H1 (cell line): ENCODE data around the gene CFAP61. TPM values are rescaled to one million over a fixed set of nuclear protein-coding genes. Genes with fewer than 3 reads are reported as not detected.

ENCODE experiments used
- CTCF ChIA-PET: fragments of 300-600 bp; sonication (Branson Sonifier 250); formaldehyde crosslinking; loops from one replicate; lab custom pipeline; 2021; ENCODE audit not compliant: partially characterized antibody; lab: Charles Lee
- POLR2A ChIA-PET: fragments of 300-600 bp; sonication (Branson Sonifier 250); formaldehyde crosslinking; loops from one replicate; lab custom pipeline; 2021; ENCODE audit warnings: inconsistent platforms; ENCODE audit not compliant: partially characterized antibody; lab: Charles Lee
- DNase-seq, 2 experiments: peaks; one replicate each; pipeline versions ENCODE4 v3.0.0 to v3.0.0-alpha.2; 2010 to 2022; ENCODE audit warnings: low spot score in 2 of 2, low read depth in 1 of 2, mixed read lengths in 1 of 2
- FAIRE-seq: peaks from 2 replicates; lab custom pipeline; 2011; peaks lifted over from hg19 to GRCh38; lab: Jason Lieb, UNC
- H2AFZ ChIP-seq: 2 replicates; pipeline ENCODE4 v1.8.1; 2012; ENCODE audit warnings: low read length, inconsistent platforms
- H2AK5ac ChIP-seq: 2 replicates; pipeline ENCODE4 v1.6.1; 2013; ENCODE audit warnings: low read depth, low read length
- H2BK120ac ChIP-seq: replicated peaks from 2 replicates; pipeline ENCODE3; 2013; ENCODE audit warnings: low read depth, low read length, inconsistent platforms
- H2BK12ac ChIP-seq: 2 replicates; pipeline ENCODE4 v1.6.1; 2013; ENCODE audit warnings: low read depth, low read length
- H2BK15ac ChIP-seq: 2 replicates; pipeline ENCODE4 v1.6.1; 2013; ENCODE audit warnings: low read length
- H2BK20ac ChIP-seq: 2 replicates; pipeline ENCODE4 v1.6.1; 2013; ENCODE audit warnings: low read length
- H2BK5ac ChIP-seq: 2 replicates; pipeline ENCODE4 v1.6.1; 2013; ENCODE audit warnings: low read depth, low read length
- H3K14ac ChIP-seq: 2 replicates; pipeline ENCODE4 v1.6.1; 2013; ENCODE audit warnings: inconsistent platforms; ENCODE audit not compliant: insufficient read length
- H3K18ac ChIP-seq: 2 replicates; pipeline ENCODE4 v1.6.1; 2013; ENCODE audit warnings: low read length; ENCODE audit errors: extremely low read depth
- H3K23ac ChIP-seq: 2 replicates; pipeline ENCODE4 v1.6.1; 2013; ENCODE audit warnings: inconsistent platforms; ENCODE audit not compliant: insufficient read length
- H3K23me2 ChIP-seq: 2 replicates; pipeline ENCODE4 v1.6.1; 2013; ENCODE audit warnings: low read depth, low read length
- H3K27ac ChIP-seq: 2 replicates; pipeline ENCODE4 v1.6.1; 2011; ENCODE audit warnings: low read depth, low read length, inconsistent platforms
- H3K27me3 ChIP-seq, 4 experiments: replicated peaks in 1 of 4; 1 replicate in 1 of 4; 2 replicates in 3 of 4; pipeline versions ENCODE4 v1.6.1 to v1.8.1; 2011 to 2013; ENCODE audit warnings: low read length in 3 of 4, mild to moderate bottlenecking in 3 of 4, inconsistent platforms in 2 of 4, mixed read lengths in 2 of 4, moderate library complexity in 1 of 4; ENCODE audit not compliant: control insufficient read depth in 3 of 4, insufficient read depth in 3 of 4; ENCODE audit errors: extremely low read depth in 1 of 4
- H3K36me3 ChIP-seq, 4 experiments: 2 replicates each; pipeline versions ENCODE4 v1.6.1 to v1.8.1; 2011 to 2013; ENCODE audit warnings: mild to moderate bottlenecking in 4 of 4, low read length in 3 of 4, moderate library complexity in 2 of 4, control low read depth in 1 of 4, inconsistent platforms in 1 of 4; ENCODE audit not compliant: insufficient read depth in 4 of 4, control insufficient read depth in 2 of 4
- H3K4ac ChIP-seq: replicated peaks from 2 replicates; pipeline ENCODE3; 2013; ENCODE audit warnings: low read length, low read depth, mixed read lengths, inconsistent platforms; ENCODE audit not compliant: insufficient read length
- H3K4me1 ChIP-seq, 4 experiments: replicated peaks in 1 of 4; 1 replicate in 1 of 4; 2 replicates in 3 of 4; pipeline versions ENCODE4 v1.6.1 to v1.8.1; 2011 to 2013; ENCODE audit warnings: low read length in 3 of 4, inconsistent platforms in 2 of 4, mixed read lengths in 1 of 4; ENCODE audit not compliant: insufficient read depth in 4 of 4, control insufficient read depth in 3 of 4
- H3K4me2 ChIP-seq, 2 experiments: 2 replicates each; pipeline versions ENCODE4 v1.6.1 to v1.8.1; 2011 to 2013; ENCODE audit warnings: low read depth in 2 of 2, low read length in 2 of 2, control low read depth in 1 of 2, inconsistent platforms in 1 of 2, mild to moderate bottlenecking in 1 of 2; ENCODE audit not compliant: insufficient read depth in 1 of 2
- H3K4me3 ChIP-seq, 4 experiments: fragments of 200-600, 300-600 bp in 1 of 4; sonication (generic), shearing (Covaris generic), sonication (Bioruptor Twin) in 1 of 4; 2 replicates each; pipeline versions ENCODE4 v1.5.1 to v1.8.1; 2011 to 2016; ENCODE audit warnings: low read length in 4 of 4, low read depth in 3 of 4, control low read depth in 2 of 4, inconsistent platforms in 2 of 4, mild to moderate bottlenecking in 2 of 4, mixed read lengths in 1 of 4, moderate library complexity in 1 of 4; ENCODE audit not compliant: insufficient read depth in 2 of 4; ENCODE audit errors: extremely low read depth in 1 of 4
- H3K56ac ChIP-seq: replicated peaks from 2 replicates; pipeline ENCODE3; 2013; ENCODE audit warnings: low read depth, mild to moderate bottlenecking, mixed read lengths, low read length, inconsistent platforms; ENCODE audit not compliant: insufficient read length
- H3K79me1 ChIP-seq: 2 replicates; pipeline ENCODE4 v1.6.1; 2013; ENCODE audit warnings: low read depth, low read length, control low read depth
- H3K79me2 ChIP-seq, 2 experiments: 2 replicates each; pipeline versions ENCODE4 v1.6.1 to v1.8.1; 2012 to 2013; ENCODE audit warnings: low read length in 2 of 2, mild to moderate bottlenecking in 2 of 2, inconsistent platforms in 1 of 2; ENCODE audit not compliant: insufficient read depth in 2 of 2, control insufficient read depth in 1 of 2
- H3K9ac ChIP-seq, 4 experiments: replicated peaks in 1 of 4; 1 replicate in 1 of 4; 2 replicates in 3 of 4; pipeline versions ENCODE4 v1.6.1 to v1.8.1; 2011 to 2013; ENCODE audit warnings: low read depth in 3 of 4, low read length in 3 of 4, control low read depth in 2 of 4, mild to moderate bottlenecking in 2 of 4, moderate library complexity in 2 of 4, inconsistent platforms in 1 of 4; ENCODE audit errors: extremely low read depth in 1 of 4
- H3K9me3 ChIP-seq, 2 experiments: 2 replicates each; pipeline versions ENCODE4 v1.6.1 to v1.8.1; 2012 to 2013; ENCODE audit warnings: mild to moderate bottlenecking in 2 of 2, moderate library complexity in 2 of 2, control low read depth in 1 of 2, inconsistent platforms in 1 of 2, low read depth in 1 of 2, low read length in 1 of 2, mixed read lengths in 1 of 2; ENCODE audit not compliant: insufficient read depth in 2 of 2
- H4K20me1 ChIP-seq, 2 experiments: replicated peaks in 1 of 2; 2 replicates each; pipeline versions ENCODE3 to v1.8.1; 2011 to 2013; ENCODE audit warnings: inconsistent platforms in 2 of 2, low read length in 2 of 2, mild to moderate bottlenecking in 1 of 2; ENCODE audit not compliant: insufficient read depth in 2 of 2, control insufficient read depth in 1 of 2
- H4K5ac ChIP-seq: 2 replicates; pipeline ENCODE4 v1.6.1; 2013; ENCODE audit warnings: low read length, low read depth, mixed read lengths, inconsistent platforms; ENCODE audit not compliant: insufficient read length
- H4K8ac ChIP-seq: 2 replicates; pipeline ENCODE4 v1.8.0; 2013; ENCODE audit warnings: mild to moderate bottlenecking, moderate library complexity, low read length, inconsistent platforms; ENCODE audit not compliant: insufficient read depth; ENCODE audit errors: extremely low read depth
- H4K91ac ChIP-seq: replicated peaks from 2 replicates; pipeline ENCODE3; 2013; ENCODE audit warnings: low read length, mixed read lengths, inconsistent platforms; ENCODE audit not compliant: insufficient read length
- BRCA1 ChIP-seq: IDR thresholded peaks from 2 replicates; pipeline ENCODE4 v1.6.1; 2012; ENCODE audit warnings: low read depth, low read length, improper control_type of control experiment
- CEBPB ChIP-seq: IDR thresholded peaks from 2 replicates; pipeline ENCODE4 v1.6.1; 2012; ENCODE audit warnings: low read depth, low read length
- EGR1 ChIP-seq: IDR thresholded peaks from 2 replicates; pipeline ENCODE4 v1.6.1; 2011; ENCODE audit warnings: low read depth, low read length, borderline replicate concordance
- GABPA ChIP-seq: IDR thresholded peaks from 2 replicates; pipeline ENCODE4 v1.6.1; 2011; ENCODE audit warnings: mild to moderate bottlenecking, low read length, moderate library complexity, borderline replicate concordance; ENCODE audit not compliant: insufficient read depth
- HDAC2 ChIP-seq, 2 experiments: fragments of 300-600 bp in 1 of 2; sonication (generic) in 1 of 2; IDR thresholded peaks; 2 replicates each; pipeline ENCODE4 v1.6.1; 2011 to 2012; ENCODE audit warnings: low read depth in 2 of 2, low read length in 2 of 2, mild to moderate bottlenecking in 2 of 2, moderate library complexity in 2 of 2, borderline replicate concordance in 1 of 2, inconsistent platforms in 1 of 2
- POU5F1 ChIP-seq: IDR thresholded peaks from 2 replicates; pipeline ENCODE4 v1.6.1; 2011; ENCODE audit warnings: low read depth, mild to moderate bottlenecking, low read length, moderate library complexity
- RNF2 ChIP-seq: fragments of 200-900, 300-1000 bp; sonication (generic); IDR thresholded peaks from 2 replicates; pipeline ENCODE4 v1.7.1; 2016; ENCODE audit warnings: borderline replicate concordance, low read depth, mild to moderate bottlenecking, antibody characterized with exemption, low read length; ENCODE audit not compliant: poor library complexity, severe bottlenecking; ENCODE audit errors: missing control alignments
- SP4 ChIP-seq: IDR thresholded peaks from 2 replicates; pipeline ENCODE4 v1.6.1; 2012; ENCODE audit warnings: low read length, inconsistent platforms
- SUZ12 ChIP-seq: fragments of 200-600 bp; sonication (generic); IDR thresholded peaks from 2 replicates; pipeline ENCODE4 v1.6.1; 2012; ENCODE audit warnings: mild to moderate bottlenecking, inconsistent platforms, low read length, moderate library complexity, mixed read lengths
- TAF1 ChIP-seq: IDR thresholded peaks from 2 replicates; pipeline ENCODE4 v1.6.1; 2011; ENCODE audit warnings: mild to moderate bottlenecking, low read depth, low read length
- TBP ChIP-seq: IDR thresholded peaks from 2 replicates; pipeline ENCODE4 v1.6.1; 2011; ENCODE audit warnings: low read depth, low read length, improper control_type of control experiment
- WGBS, 2 experiments: shearing (Covaris generic) in 1 of 2; methylation state at CpG; one replicate each; pipeline versions ENCODE4 v1.1.6 to v1.1.7; 2013 to 2015; ENCODE audit warnings: low lambda C conversion rate in 2 of 2, mixed read lengths in 2 of 2, inconsistent platforms in 1 of 2, low coverage in 1 of 2, missing lambda C conversion rate in 1 of 2; ENCODE audit not compliant: insufficient replicate concordance in 2 of 2, insufficient coverage in 1 of 2, insufficient read length in 1 of 2; ENCODE audit errors: extremely low coverage in 1 of 2, missing lambda C conversion rate in 1 of 2; 5-methylcytosine and 5-hydroxymethylcytosine counted together
- polyA plus RNA-seq, 7 experiments: library from polyadenylated mRNA; depleted of rRNA in 3 of 7; stranded (reverse) in 5 of 7; unstranded in 2 of 7; fragments of >200 nt in 5 of 7; fragments of 200-250 nt in 2 of 7; gene quantifications; 1 replicate in 5 of 7; 2 replicates in 1 of 7; 4 replicates in 1 of 7; pipeline versions ENCODE4 v1.2.1 to v1.2.3, GENCODE V29; 2011 to 2013; ENCODE audit warnings: missing spikeins in 2 of 7, mixed read lengths in 2 of 7
- total RNA-seq: library from RNA; stranded (reverse); fragmentation: NEBNext Ultra II Directional; extraction: Animal tissue kit (Norgen Biotek cat#: 25700); gene quantifications from 2 replicates; pipeline ENCODE4 v1.2.1, GENCODE V29; 2021
- TF ChIP-seq, protein P1 (sequence below), 3 experiments: IDR thresholded peaks; 1 replicate in 2 of 3; 2 replicates in 1 of 3; pipeline versions ENCODE4 v1.5.1 to v1.6.1; 2011; ENCODE audit warnings: low read length in 3 of 3, mild to moderate bottlenecking in 3 of 3, inconsistent platforms in 2 of 3, low read depth in 1 of 3, moderate library complexity in 1 of 3; ENCODE audit not compliant: insufficient read depth in 1 of 3; ENCODE audit errors: control extremely low read depth in 1 of 3

Gene CFAP61
- total and polyA plus RNA-seq, 2 of the 8 experiments (the other 6 are each of a cell fraction or from before 2014, with no cell fraction given): 0.29 to 0.61 TPM

GRCh38 chr20:20160520-20160919 lies 108.2 kb downstream of the CFAP61 start:
- H3K79me1 ChIP-seq: no peaks in the 10 kb centered on the region
- no peaks in the 10 kb centered on the region for H3K27me3 ChIP-seq
- FAIRE-seq: no peak
- no peak overlapping the region for H2AFZ ChIP-seq
- H4K5ac ChIP-seq: no peak overlapping the region
- H2BK12ac ChIP-seq: no peak overlapping the region
- no peak for DNase-seq
- H3K9me3 ChIP-seq: no peaks in the 10 kb centered on the region
- no peak overlapping the region for H2BK120ac ChIP-seq
- H2BK15ac ChIP-seq: no peak overlapping the region
- no peak overlapping the region for H3K4ac ChIP-seq
- H3K23me2 ChIP-seq: no peaks in the 10 kb centered on the region
- no peak overlapping the region for H2AK5ac ChIP-seq
- H3K4me2 ChIP-seq: no peak overlapping the region
- H2BK5ac ChIP-seq: no peak overlapping the region
- H3K4me1 ChIP-seq: no peaks in the 10 kb centered on the region
- H4K8ac ChIP-seq: no peak overlapping the region
- no peak overlapping the region for H3K23ac ChIP-seq
- no peak overlapping the region for H3K27ac ChIP-seq
- H3K4me3 ChIP-seq: no peak overlapping the region
- CTCF ChIA-PET: interaction anchor here (0.5 to 1.1 kb wide), 3 partner anchors 23 to 89 kb away, joined by 3 read pairs; no protein-coding TSS in a partner anchor
- H3K14ac ChIP-seq: no peak overlapping the region
- WGBS, 2 experiments: 30% methylated on average over 2 of the region's 2 CpGs; no CpG with 5 or more reads in 1 of the 2 experiments
- H3K9ac ChIP-seq: no peak overlapping the region
- no peak overlapping the region for H4K91ac ChIP-seq
- no peaks in the 10 kb centered on the region for H3K36me3 ChIP-seq
- H3K18ac ChIP-seq: no peak overlapping the region
- POLR2A ChIA-PET: no interaction called here
- no peaks in the 10 kb centered on the region for H4K20me1 ChIP-seq
- no peak overlapping the region for H2BK20ac ChIP-seq
- no peaks in the 10 kb centered on the region for H3K79me2 ChIP-seq
- H3K56ac ChIP-seq: no peak overlapping the region
- no peak for TF ChIP-seq CEBPB
- TF ChIP-seq BRCA1: no peak
- TF ChIP-seq SP4: no peak
- TF ChIP-seq TBP: no peak
- TF ChIP-seq, protein P1, sequence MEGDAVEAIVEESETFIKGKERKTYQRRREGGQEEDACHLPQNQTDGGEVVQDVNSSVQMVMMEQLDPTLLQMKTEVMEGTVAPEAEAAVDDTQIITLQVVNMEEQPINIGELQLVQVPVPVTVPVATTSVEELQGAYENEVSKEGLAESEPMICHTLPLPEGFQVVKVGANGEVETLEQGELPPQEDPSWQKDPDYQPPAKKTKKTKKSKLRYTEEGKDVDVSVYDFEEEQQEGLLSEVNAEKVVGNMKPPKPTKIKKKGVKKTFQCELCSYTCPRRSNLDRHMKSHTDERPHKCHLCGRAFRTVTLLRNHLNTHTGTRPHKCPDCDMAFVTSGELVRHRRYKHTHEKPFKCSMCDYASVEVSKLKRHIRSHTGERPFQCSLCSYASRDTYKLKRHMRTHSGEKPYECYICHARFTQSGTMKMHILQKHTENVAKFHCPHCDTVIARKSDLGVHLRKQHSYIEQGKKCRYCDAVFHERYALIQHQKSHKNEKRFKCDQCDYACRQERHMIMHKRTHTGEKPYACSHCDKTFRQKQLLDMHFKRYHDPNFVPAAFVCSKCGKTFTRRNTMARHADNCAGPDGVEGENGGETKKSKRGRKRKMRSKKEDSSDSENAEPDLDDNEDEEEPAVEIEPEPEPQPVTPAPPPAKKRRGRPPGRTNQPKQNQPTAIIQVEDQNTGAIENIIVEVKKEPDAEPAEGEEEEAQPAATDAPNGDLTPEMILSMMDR (IDR thresholded peaks at IDR 0.05; ENCODE audit: control extremely low read depth in 1 of 3, insufficient read depth in 1 of 3, low read depth in 1 of 3, low read length in 3 of 3): no peak
- TF ChIP-seq POU5F1: no peak
- no peak for TF ChIP-seq HDAC2 (IDR thresholded peaks at IDR 0.05; ENCODE audit: borderline replicate concordance in 1 of 2, low read depth in 2 of 2, low read length in 2 of 2)
- no peak for TF ChIP-seq SUZ12
- TF ChIP-seq GABPA: no peak
- TF ChIP-seq TAF1: no peak
- no peak for TF ChIP-seq EGR1
- no peak for TF ChIP-seq RNF2
